Left renal cortex interstitium (tissue), 4 donors: ENCODE measurements around the gene COL4A6. TPM values are rescaled to one million over a fixed set of nuclear protein-coding genes. Genes with fewer than 3 reads are reported as not detected.

ENCODE experiments used
- DNase-seq, 4 donors: peaks; one replicate each; pipeline ENCODE4 v3.0.0-alpha.2; 2013; ENCODE audit warnings: low read depth in 4 of 4, low spot score in 2 of 4, missing footprints in 1 of 4
- polyA plus RNA-seq, 4 donors: library from polyadenylated mRNA; unstranded; fragments of 120-200 nt; gene quantifications; one replicate each; pipeline ENCODE4 v1.2.1, GENCODE V29; 2013; ENCODE audit not compliant: insufficient read length in 4 of 4

The COL4A6 gene
- polyA plus RNA-seq, 4 donors, result 15.7 to 18.9 (median 17.1) TPM

DNA sequence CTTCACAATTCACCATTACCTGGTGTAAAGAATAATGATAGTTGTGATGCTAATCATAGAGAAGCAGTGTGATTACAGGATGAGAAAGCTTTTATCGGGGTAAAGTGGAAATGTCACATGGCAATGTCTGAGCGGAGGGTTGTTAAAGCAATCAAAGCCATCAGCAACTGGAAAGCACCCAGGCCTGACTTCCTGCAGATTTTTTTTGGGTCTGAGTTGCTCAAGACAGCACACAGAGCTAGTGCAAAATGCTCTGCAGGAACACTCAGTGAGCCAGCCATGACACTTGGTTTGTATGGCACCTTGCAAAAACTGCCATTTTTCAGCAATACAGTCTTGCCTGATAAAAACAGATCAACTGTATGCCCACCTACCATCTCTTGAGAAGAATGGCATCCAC lies 152.9 kb downstream of the COL4A6 start:
- DNase-seq, result no peak

DNA sequence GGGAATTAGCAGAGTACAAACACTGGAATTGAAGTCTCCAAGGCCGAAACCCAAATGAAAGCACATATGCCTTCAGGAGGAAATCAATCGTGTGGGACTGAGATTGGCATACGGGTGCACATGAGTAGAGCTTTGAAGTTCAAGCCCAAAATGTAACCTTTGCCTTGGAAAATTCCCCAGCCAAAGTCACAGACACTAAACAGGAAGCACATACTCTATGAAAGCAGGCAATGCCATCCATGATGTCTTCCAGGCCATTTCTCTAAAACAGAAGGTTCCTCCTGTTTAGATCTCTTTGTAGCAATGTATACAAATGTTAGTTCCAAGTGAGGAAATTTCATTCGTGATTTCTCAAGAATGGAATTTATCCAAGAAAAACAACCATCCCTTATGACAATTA lies 162.5 kb downstream of the COL4A6 start:
- DNase-seq, result no peak

DNA sequence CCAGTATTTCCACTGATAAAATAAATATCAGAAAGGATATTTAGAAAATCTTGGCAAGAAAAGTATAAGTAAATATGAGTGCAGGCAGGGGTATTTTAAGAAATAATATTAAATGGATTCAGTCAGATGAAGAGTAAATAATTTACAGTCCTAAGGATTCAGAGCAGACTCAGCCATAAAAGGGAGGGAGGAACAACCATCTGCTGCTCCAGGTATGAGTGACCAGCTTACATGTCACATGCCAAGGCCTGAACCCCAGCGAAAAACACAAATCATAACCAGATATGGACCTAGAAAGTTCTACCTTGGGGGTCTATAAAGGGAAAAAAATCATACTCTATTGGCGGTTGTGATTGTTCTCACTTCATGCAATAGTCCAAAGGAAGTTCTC lies 166.8 kb downstream of the COL4A6 start:
- no peak for DNase-seq

DNA sequence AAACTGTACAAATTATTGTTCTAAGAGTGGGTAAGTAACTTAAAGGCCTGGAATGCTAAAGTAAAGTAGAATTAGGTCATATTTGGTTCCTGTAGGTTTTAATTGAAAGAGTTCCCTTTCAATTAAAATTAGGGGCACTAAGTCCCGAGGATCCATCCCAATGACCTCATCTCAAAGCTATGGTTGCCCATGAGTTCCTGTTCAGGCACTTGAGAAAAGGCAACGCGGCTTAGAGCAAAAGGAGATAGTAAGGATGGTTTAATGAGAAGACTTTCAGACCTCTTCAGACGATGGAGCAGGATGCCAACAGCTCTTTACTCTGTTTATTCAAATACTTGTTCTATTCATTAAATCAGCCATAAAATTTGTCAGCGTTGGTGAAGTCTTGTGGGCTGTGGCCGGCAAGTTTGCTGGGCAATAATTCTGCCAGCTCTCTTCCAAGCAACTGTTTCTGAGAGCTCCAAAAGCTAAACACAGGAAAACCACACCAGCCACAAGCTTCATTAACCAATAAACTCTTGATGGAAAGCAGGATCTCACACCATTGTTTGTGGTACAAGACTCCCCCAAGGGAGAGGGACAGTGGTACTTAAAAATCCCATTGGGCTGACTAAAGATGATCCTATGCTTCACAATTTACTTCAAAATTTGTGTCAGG lies 167.4 kb downstream of the COL4A6 start:
- DNase-seq, result no peak

DNA sequence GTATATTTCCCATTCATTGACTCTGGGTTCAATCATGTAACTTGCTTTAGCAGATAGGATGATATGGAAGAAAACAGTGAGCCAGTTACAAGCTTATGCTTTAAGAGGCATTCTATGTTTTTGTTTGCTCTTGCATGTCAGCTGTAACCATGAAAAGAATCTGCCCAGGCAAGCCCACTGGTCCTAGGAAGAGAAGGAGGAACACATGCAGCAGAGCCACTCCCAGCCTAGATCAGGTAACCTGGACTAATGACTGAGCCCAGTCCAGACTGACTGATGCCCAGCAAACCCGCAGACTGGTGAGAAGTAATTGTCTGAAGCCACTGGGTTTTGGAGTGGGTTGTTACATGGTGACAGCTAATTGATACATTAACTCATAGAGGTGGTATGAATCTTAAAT lies 167.9 kb downstream of the COL4A6 start:
- DNase-seq, result no peak

DNA sequence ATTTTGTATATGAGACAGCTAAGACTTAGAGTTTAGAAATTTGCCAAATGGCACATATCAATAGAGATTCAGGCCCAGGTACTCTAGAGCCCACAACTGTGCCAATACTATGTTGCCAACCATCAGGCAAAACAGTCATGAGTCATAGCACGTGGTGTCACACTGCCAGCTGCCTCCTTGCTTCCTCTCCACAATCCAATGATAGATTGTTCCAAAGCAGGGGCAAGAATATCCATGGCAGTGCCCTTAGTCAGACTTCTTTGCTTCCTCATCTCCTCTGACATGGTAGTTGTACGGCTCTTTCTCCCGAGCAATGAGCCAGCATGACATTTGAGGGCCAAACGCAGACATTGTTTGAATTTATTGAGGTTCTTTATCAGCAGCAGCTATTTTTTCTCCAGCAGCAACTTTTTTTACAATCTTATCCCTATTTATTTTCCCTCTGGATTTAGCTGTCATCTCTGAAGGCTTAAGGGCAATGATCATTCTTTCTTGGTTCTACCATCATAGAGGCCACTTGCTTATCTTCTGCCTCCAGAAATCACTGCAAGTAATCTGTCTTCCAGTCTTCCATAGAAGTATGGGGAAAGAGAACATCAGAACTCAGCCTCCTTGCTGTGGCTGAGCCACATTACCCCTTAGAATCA lies 169.7 kb downstream of the COL4A6 start:
- DNase-seq, result no peak

DNA sequence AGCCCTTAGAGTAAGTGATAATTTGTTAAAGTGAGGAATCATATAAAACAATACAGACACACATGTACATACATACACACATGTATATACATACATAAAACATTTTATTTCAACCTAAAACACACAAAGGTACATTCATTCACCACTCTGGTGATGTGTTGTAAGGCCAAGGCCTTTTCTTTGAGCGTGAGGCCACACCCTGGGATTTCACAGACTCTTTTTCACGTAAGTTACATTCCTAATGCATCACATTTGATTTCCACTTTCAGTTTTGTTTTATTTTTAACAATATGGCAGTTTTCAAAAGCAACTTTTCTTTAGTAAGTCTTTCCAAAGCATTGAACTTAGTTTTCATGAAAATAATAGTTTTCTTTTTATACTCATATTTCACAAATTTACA lies 170.7 kb downstream of the COL4A6 start:
- no peak for DNase-seq

DNA sequence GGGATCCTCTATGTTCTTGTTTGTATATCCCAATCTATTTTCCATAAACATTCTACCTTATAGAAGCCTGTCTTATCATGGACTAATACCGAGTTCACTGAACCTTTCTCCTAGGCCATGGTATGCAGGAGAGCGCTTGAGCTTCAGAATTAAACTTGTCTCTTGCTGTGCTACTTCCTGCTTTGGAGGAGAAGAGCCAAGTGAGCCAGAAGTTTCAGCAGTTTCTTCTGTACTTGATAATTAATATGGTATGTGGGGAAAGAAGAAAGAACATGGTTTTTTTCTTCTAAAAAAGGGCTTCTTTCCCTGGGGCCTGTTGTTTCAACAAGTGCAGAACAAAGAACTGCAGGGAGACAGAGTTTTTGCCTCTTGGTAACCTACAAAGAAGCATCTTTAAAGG lies 173.8 kb downstream of the COL4A6 start:
- DNase-seq, result no peak

DNA sequence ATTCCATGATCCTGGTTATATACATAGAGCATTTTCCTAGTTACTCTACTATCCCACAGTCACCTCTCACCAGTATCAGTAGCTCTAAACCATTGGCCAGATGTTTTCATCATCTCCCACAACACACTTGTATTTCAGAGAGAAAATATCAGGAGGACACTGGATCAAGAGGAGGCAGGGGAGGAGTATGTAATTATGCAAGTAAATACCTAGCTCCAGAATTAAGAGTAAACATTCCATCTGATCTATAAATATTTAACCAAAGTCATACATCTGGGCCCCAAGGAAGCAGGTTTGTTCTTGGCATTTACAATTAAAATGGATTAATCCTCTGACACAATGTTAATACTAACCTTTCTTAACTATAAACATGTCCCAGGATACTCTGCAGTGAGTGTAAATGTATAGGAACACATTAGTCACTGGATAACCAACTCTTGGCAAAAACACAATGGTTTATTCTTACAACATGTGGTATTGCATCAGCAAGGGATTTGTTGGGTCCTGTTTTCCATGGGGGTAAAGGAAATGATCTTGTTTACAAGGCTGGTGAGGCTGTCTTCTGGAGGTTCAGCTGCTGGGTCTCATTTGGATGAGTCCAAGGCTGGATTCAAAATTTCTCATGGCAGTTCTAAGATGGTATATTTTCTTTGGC lies 176.5 kb downstream of the COL4A6 start:
- no peak for DNase-seq

DNA sequence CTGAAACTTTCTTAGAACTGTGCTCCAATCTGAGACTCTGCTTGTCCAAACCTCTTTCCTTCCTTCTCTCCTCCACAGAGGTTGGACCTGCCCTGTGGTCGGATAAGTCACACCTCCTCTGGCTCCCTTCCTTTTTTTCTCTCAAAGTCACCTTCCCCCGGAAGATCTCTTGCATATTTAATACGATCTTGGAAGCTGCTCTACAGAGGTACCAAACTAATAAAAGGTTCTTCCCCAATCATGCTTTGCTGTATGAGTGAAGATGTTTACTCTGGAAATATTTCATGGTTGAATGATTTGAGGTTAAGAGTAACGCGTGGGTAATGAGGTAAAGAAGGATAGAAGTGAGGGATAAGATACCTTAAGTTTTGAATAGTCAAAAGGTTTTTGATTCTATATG lies 180.7 kb downstream of the COL4A6 start:
- DNase-seq, result no peak

DNA sequence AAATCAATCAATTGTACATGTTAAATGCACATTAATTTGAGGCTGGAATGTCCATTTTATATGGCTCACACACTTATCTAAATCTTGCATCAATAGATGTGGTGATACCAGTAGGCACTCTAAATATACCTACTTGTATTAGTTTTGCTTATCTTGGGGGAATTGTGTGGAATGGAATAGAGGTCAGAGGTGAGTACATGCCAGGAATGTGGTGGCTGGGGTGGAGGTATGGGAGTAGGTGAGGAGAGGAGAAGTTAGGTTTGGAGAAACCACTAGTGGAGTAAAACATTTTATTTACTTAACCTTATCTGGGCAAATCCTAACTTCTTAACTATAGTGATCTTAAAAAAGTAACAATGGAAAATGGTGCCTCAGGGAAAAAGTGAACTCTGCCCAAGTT lies 183.6 kb downstream of the COL4A6 start:
- DNase-seq, result no peak

DNA sequence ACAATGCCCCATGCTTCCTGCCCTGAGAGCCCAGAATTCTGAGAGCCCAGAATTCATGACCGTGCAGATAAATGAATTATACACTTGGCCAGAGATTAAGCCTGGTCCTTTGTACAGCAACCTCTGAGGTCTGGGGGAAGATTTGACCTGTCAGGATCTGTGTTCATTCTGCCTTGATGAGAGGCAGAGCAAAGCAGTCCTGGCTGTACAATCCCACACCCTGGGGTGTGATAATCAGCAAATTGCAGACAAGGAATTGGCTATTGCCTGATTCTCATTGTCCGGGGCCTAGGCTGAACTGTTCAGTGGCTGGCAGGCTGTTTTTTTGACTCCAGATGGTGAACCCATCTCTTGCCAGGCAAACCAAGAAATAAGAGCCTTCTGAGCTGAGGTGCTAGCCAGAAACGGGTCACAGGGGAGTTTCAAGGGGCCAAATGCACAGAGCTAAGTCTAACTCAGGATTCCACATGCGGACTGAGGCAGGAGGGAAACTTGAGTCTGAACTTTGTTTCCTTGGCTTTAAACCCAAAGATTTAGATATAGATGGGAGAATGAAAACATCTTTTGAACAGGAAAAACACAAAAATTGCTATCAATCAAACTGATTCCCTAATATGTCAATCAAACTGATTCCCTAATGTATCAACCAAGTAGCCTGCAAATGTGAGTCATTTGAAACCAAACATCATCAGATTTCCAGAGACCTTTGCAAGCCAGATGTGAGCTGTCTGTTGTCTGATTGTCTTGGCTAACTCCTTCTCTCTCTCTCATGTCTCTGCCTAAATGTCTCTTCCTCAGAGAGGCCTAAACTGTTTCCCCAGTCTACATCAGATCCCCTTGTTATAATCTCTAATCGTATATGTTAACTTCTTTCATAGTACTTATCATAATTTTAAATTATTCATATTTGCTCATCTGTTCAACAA lies 187.3 kb downstream of the COL4A6 start:
- DNase-seq, result no peak

DNA sequence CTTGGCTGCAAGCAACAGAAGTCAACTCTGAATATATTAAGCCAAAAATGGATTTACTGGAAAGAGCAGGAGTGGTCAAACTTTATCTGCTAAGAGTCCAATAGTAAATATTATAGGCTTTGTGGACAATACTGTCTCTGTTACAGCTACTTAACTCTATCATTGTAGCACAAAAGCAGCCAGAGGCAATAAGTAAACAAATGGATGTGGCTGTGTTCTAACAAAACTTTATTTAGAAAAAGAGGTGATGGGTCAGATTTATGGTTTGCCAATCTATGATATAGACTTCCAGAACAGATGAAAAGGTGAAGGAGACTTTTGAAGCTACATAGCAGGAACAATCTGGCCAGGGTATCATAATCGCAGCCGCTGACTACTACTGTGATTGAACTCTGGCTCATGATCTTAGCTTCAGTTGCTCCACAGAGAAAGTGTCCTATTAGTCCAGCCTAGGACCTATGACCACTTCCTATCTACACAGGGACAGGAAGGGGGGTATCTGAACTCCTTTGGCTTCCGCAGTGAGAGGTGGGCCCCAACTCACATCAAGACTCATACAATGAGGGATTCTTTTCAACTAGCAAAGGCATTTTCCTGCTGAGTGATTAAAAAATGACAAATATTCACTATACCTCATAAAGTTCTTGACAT lies 191.8 kb downstream of the COL4A6 start:
- no peak for DNase-seq

DNA sequence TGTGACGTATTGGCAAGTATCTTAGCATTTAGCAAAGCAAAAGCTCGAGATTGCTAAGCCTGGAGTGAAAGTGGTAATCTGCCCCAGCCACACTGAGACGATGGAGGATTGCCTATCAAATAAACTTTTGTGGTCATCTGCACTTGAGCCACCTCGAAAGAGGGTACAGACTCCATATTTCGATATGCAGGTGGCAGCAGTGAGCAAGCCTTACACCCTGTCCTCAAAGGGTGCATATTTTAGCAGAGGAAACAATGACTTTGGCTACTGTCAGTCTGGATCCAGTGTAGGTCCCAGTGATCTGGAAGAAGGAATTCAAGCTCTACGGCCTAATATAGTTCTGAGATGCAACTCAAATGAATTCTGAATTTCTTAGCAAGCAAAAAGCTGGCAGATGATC lies 192.8 kb downstream of the COL4A6 start:
- no peak for DNase-seq

DNA sequence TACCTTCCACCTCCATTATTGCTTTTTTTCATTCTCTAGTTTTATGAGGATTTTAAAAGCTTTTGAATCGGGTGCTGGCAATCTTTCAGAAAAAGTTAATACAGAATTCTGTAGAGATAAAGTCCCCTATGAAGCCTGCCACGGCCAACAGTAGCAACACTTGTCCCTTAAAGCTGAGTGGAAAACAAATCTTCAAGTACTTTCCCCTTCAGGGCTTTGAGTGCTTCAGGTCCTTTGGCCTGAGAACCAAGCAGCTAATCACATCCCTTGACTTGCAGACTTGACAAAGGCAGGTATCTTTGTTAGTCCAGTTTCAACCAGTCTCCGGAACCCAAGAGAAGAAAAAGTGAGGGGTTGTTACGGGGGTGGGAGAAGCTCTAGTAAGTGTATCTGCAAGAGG lies 202.2 kb downstream of the COL4A6 start:
- DNase-seq, result no peak

DNA sequence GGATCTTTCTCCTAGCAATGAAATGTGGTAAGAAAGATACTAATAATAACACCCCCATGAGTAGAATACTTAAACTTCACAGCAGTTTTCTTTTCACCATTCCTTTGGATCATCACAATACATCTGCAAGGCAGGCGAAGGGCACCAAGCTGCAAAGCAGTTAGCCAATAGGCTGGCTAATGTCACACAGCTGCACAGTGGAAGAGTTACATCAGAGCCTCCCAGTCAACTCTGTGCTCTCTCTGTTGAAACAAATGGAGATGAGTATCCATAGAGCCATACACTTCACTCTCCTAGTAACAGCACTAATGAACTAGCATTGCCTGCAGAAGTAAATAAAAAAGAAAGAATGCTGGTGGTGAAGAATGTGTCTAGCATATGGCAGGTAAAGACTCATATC lies 207.6 kb downstream of the COL4A6 start:
- no peak for DNase-seq

DNA sequence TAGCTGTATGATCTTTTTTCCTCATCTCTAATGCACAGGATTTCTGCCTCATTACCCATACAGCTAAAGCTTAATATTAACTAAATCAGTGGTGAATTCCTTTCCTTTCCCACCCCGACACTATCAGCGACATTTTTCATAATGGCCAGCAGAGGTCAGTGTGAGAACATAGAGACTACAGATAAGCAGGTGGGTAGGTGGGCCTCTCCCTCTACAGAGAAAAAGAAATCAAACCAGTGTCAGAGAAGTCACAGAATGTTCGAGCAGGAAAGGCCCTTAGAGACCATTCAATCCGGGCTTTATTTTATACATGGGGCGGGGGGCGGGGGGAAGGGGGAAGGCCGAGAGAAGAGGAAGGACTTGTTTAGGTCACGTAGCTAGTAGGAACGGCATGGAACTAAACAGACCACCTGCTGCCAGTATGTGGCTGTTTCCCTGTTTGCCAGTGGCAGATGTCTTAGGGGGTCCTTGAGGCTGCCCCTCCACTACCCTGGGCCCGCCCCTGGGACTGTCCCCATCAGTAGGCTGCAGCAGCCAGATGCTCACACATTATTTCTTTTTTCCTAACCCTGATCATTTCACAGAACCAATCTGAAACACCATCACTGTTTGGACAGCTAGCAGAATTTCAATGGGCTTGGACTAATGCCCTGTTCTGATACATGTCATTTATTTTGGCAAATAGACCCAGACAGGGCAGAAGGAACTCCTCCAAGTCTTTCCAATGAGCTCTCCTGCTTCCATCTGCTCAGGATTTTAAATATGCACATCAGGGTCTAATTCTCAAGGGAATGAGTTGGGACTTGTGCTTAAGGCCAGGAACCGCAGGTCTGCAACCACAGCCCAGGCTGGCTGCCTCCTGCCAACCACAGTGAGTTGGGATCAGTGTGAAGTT lies 213.2 kb downstream of the COL4A6 start:
- peak in 1 of 4 donors; percentile 66 for DNase-seq

DNA sequence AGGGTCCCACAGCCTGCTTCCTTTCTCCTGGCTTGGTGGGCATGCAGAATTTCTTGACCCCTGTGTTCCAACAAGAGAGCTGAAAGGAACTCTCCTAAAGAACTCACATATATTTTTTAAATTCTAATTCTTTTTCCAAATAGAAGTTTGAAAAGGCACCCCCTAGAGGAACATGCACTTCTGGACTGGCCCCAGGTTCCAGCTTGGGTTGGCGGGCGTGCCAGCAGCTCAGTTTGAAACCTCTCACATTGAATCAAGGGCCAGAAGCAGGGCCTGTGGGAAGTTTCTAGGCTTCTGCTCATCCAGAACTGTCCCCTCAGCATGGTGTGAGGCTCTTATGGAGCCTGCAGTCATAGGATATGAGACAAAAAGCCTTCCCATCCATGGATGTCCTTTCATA lies 214.0 kb downstream of the COL4A6 start:
- DNase-seq, result no peak

DNA sequence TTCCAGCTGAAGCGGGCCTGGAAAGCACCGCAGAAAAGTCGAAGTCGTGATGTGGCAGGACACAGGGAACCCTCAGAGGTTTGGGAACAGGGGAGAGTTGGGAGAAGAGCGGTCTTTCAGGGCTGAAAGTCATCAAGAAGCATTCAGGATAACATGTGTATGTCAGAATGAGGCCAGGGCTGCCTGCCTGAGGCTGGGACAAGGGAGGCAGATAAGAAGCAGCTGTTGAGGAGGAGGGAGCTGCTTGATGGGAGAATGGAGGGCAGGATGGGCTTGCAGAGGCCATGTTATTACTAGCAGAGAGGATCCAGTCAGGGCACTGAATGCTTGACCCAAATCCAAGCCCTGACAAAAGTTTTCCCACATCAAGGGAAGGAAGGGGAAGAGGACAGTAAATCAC lies 214.6 kb downstream of the COL4A6 start:
- peak in 1 of 4 donors; percentile 15 for DNase-seq
